ENCODE data around the gene MRPL10. TPM values are rescaled to one million over a fixed set of nuclear protein-coding genes. Genes with fewer than 3 reads are reported as not detected.

MRPL10 gene
- polyA plus RNA-seq, 2 of the 4 experiments (the other 2 are of a cell fraction): 62.8 to 97.7 TPM

DNA sequence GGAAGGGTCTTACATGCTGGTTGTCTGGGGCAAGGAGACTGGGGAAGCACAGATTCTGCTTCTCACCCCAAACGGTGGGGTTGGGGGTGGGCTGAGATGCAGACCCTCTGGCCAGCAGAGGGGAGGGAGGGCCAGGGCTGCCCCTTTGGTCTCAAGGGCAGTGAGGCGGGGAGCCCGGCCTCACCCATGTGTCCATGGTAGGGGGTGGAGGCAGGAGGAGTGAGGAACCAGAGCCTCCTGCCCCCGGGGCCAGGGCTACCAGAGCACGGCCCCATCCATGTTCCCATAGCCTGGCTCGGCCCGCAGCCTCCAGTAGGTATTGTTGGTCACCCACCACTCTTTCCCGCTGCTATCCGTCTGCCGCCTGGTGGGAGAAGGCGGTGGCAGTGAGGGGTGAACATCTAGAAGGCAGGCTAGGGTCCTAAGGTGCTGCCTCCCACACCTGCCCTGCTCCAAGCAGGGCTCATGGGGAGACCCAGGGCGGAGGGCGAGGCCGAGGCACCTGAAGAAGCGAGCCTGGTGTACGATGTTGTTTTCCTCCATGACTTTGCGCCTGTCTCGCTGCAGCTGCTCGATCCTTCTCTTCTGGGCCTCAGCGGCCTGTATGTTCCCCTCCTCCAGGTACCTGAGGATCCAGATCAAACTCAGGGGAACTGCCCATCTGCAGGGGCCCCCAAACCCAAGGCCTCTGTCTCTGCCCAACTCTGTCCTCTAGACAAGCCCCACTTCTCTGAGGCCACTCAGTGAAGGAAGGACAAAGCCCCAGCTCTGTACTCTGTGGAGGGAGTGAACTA lies 23.1 kb downstream of the MRPL10 start (continued):
- TF ChIP-seq, protein P1, sequence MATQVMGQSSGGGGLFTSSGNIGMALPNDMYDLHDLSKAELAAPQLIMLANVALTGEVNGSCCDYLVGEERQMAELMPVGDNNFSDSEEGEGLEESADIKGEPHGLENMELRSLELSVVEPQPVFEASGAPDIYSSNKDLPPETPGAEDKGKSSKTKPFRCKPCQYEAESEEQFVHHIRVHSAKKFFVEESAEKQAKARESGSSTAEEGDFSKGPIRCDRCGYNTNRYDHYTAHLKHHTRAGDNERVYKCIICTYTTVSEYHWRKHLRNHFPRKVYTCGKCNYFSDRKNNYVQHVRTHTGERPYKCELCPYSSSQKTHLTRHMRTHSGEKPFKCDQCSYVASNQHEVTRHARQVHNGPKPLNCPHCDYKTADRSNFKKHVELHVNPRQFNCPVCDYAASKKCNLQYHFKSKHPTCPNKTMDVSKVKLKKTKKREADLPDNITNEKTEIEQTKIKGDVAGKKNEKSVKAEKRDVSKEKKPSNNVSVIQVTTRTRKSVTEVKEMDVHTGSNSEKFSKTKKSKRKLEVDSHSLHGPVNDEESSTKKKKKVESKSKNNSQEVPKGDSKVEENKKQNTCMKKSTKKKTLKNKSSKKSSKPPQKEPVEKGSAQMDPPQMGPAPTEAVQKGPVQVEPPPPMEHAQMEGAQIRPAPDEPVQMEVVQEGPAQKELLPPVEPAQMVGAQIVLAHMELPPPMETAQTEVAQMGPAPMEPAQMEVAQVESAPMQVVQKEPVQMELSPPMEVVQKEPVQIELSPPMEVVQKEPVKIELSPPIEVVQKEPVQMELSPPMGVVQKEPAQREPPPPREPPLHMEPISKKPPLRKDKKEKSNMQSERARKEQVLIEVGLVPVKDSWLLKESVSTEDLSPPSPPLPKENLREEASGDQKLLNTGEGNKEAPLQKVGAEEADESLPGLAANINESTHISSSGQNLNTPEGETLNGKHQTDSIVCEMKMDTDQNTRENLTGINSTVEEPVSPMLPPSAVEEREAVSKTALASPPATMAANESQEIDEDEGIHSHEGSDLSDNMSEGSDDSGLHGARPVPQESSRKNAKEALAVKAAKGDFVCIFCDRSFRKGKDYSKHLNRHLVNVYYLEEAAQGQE (IDR thresholded peaks at IDR 0.05): no peak
- no peak for TF ChIP-seq JUNB (IDR thresholded peaks at IDR 0.05)
- no peak for TF ChIP-seq CBX2 (IDR thresholded peaks at IDR 0.05; ENCODE audit: borderline replicate concordance, low read depth)

DNA sequence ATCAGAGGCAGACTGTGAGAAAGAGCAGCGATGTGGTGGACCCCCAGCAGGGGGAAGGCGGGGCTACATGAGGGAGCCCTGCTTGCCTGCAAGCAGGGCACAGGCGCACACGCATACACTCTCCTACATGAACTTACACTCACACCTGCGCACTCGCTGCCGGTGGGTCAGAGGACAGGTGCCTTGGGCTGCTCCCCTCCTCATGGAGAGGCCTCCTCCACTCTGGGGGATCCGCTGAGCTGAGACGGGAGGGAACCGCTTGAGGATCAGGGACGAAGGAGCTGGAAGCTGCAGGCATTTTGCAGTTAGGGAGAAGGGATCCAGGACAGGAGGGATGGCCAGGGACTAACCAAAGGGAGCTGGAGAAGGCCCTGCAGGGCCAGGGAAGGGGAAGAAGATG lies 23.9 kb downstream of the MRPL10 start:
- no peak for FAIRE-seq
- ATAC-seq: no peak
- no peaks in the 10 kb centered on the region for H3K9me3 ChIP-seq
- POLR2A ChIA-PET: no interaction called here
- TF ChIP-seq CHD4 (IDR thresholded peaks at IDR 0.05; ENCODE audit: borderline replicate concordance) (no peak), HOXA7 (CRISPR knock-in tag; IDR thresholded peaks at IDR 0.05) (no peak), CBX8 (IDR thresholded peaks at IDR 0.05) (no peak), RAD21 (conservative IDR thresholded peaks at IDR 0.05 in 1 of 2, IDR thresholded peaks at IDR 0.05 in 1 of 2) (no peak), RARB (CRISPR knock-in tag; IDR thresholded peaks at IDR 0.05) (no peak), TP53 (CRISPR knock-in tag; IDR thresholded peaks at IDR 0.05) (no peak), NPAS2 (CRISPR knock-in tag; IDR thresholded peaks at IDR 0.05; ENCODE audit: borderline replicate concordance) (no peak)
- TF ChIP-seq, protein P2, sequence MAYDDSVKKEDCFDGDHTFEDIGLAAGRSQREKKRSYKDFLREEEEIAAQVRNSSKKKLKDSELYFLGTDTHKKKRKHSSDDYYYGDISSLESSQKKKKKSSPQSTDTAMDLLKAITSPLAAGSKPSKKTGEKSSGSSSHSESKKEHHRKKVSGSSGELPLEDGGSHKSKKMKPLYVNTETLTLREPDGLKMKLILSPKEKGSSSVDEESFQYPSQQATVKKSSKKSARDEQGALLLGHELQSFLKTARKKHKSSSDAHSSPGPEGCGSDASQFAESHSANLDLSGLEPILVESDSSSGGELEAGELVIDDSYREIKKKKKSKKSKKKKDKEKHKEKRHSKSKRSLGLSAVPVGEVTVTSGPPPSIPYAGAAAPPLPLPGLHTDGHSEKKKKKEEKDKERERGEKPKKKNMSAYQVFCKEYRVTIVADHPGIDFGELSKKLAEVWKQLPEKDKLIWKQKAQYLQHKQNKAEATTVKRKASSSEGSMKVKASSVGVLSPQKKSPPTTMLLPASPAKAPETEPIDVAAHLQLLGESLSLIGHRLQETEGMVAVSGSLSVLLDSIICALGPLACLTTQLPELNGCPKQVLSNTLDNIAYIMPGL (CRISPR knock-in tag; IDR thresholded peaks at IDR 0.05; ENCODE audit: borderline replicate concordance): no peak
- DNase-seq (ENCODE audit: low read depth in 1 of 2, low spot score in 1 of 2): no peak
- CTCF ChIA-PET: interaction anchor here (0.7 to 7.3 kb wide), 5 partner anchors 18 to 186 kb away, joined by 3 to 47 read pairs (median 3); no protein-coding TSS in a partner anchor
- H3K27ac ChIP-seq: no peak overlapping the region
- H3K4me3 ChIP-seq: no peak overlapping the region
- H3K4me2 ChIP-seq: no peak overlapping the region
- 80% methylated on average over 11 of the region's 11 CpGs for WGBS (ENCODE audit: missing lambda C conversion rate)
- peaks cover 25% of the 10 kb centered on the region for H3K4me1 ChIP-seq

DNA sequence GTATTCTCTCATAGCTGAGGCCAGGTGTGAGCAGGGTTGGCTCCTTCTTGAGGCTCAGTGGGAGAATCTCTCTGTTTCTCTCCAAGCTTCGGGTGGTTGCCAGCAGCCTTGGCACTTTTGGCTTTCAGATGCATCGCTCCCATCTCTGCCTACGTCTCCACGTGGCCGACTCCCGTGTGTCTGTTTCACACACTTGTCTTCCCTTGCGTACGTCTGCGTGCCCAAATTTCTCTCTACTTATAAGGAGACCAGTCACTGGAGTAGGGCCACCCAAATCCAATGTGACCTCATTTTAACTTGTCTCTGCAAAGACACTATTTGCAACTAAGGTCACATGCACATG lies 24.5 kb downstream of the MRPL10 start:
- WGBS (ENCODE audit: missing lambda C conversion rate): 88% methylated on average over 9 of the region's 9 CpGs
- H3K9me3 ChIP-seq: no peaks in the 10 kb centered on the region
- H3K27ac ChIP-seq: no peak overlapping the region
- CTCF ChIA-PET: interaction anchor here (0.6 to 7.3 kb wide), 6 partner anchors 18 to 360 kb away, joined by 3 to 47 read pairs (median 3); no protein-coding TSS in a partner anchor
- H3K4me3 ChIP-seq: no peak overlapping the region
- FAIRE-seq: no peak
- DNase-seq (ENCODE audit: low read depth in 1 of 2, low spot score in 1 of 2): no peak
- POLR2A ChIA-PET: no interaction called here
- peaks cover 25% of the 10 kb centered on the region for H3K4me1 ChIP-seq
- H3K4me2 ChIP-seq: no peak overlapping the region
- no peak for ATAC-seq
- no peak for TF ChIP-seq CEBPB (IDR thresholded peaks at IDR 0.05)
- TF ChIP-seq RARB (CRISPR knock-in tag; IDR thresholded peaks at IDR 0.05): no peak
- no peak for TF ChIP-seq FOSL2 (IDR thresholded peaks at IDR 0.05)
- no peak for TF ChIP-seq FOSL2 (CRISPR knock-in tag; IDR thresholded peaks at IDR 0.05)
- no peak for TF ChIP-seq MAFK (IDR thresholded peaks at IDR 0.05; ENCODE audit: partially characterized antibody)
- no peak for TF ChIP-seq KDM1A (IDR thresholded peaks at IDR 0.05; ENCODE audit: low read depth)
- TF ChIP-seq RAD21 (conservative IDR thresholded peaks at IDR 0.05 in 1 of 2, IDR thresholded peaks at IDR 0.05 in 1 of 2): no peak
- no peak for TF ChIP-seq ZC3H11A (IDR thresholded peaks at IDR 0.05)
- TF ChIP-seq, protein P3, sequence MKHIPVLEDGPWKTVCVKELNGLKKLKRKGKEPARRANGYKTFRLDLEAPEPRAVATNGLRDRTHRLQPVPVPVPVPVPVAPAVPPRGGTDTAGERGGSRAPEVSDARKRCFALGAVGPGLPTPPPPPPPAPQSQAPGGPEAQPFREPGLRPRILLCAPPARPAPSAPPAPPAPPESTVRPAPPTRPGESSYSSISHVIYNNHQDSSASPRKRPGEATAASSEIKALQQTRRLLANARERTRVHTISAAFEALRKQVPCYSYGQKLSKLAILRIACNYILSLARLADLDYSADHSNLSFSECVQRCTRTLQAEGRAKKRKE (CRISPR knock-in tag; IDR thresholded peaks at IDR 0.05; ENCODE audit: low read depth): no peak
- no peak for TF ChIP-seq CBX8 (IDR thresholded peaks at IDR 0.05)
- TF ChIP-seq RFX5 (IDR thresholded peaks at IDR 0.05): no peak
- TF ChIP-seq JUN (IDR thresholded peaks at IDR 0.05): no peak
- TF ChIP-seq, protein P4, sequence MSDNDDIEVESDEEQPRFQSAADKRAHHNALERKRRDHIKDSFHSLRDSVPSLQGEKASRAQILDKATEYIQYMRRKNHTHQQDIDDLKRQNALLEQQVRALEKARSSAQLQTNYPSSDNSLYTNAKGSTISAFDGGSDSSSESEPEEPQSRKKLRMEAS (IDR thresholded peaks at IDR 0.05): no peak
- TF ChIP-seq HEYL (CRISPR knock-in tag; IDR thresholded peaks at IDR 0.05): no peak
- TF ChIP-seq, protein P5, sequence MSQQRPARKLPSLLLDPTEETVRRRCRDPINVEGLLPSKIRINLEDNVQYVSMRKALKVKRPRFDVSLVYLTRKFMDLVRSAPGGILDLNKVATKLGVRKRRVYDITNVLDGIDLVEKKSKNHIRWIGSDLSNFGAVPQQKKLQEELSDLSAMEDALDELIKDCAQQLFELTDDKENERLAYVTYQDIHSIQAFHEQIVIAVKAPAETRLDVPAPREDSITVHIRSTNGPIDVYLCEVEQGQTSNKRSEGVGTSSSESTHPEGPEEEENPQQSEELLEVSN (IDR thresholded peaks at IDR 0.05; ENCODE audit: borderline replicate concordance, low read depth): no peak
- TF ChIP-seq CBX2 (IDR thresholded peaks at IDR 0.05; ENCODE audit: borderline replicate concordance, low read depth): no peak
- TF ChIP-seq ESRRA (IDR thresholded peaks at IDR 0.05; ENCODE audit: borderline replicate concordance, low read length): no peak
- no peak for TF ChIP-seq BHLHE40 (IDR thresholded peaks at IDR 0.05; ENCODE audit: low read depth, low read length)
- no peak for TF ChIP-seq RNF2 (IDR thresholded peaks at IDR 0.05; ENCODE audit: borderline replicate concordance, low read depth)
- TF ChIP-seq MAZ (IDR thresholded peaks at IDR 0.05; ENCODE audit: borderline replicate concordance, low read depth, low read length): no peak
